GM10248 (cell line): ENCODE results near the gene USP12.
A peak's percentile ranks its signal among the peaks of the same experiment; 100 is the strongest.

Experiments
- CTCF ChIA-PET: fragments of 300-600 bp; sonication (Branson Sonifier 250); formaldehyde crosslinking; extraction: SDS; loops from one replicate; lab custom pipeline; 2021; ENCODE audit warnings: antibody characterized with exemption; lab: Yijun Ruan, JAX
- POLR2A ChIA-PET: fragments of 350-650 bp; sonication (Branson Sonifier 250); formaldehyde crosslinking; extraction: SDS; loops from one replicate; lab custom pipeline; 2020; ENCODE audit warnings: antibody characterized with exemption; lab: Yijun Ruan, JAX
- DNase-seq: peaks from one replicate; pipeline ENCODE4 v3.0.0; 2012; ENCODE audit errors: extremely low spot score
- CTCF ChIP-seq: IDR thresholded peaks from 2 replicates; pipeline ENCODE4 v1.5.1; 2012; ENCODE audit warnings: mild to moderate bottlenecking, low read depth; ENCODE audit errors: extremely low read depth, missing control alignments, control extremely low read depth

The USP12 gene

GRCh38 chr13:27174766-27175455 is 3.3 kb upstream of the USP12 start:
- no peak for TF ChIP-seq CTCF
- ChIA-PET POLR2A (interaction anchor here (1.2 kb wide), 1 partner anchor 27 kb away, joined by 3 read pairs; no protein-coding TSS in a partner anchor), CTCF (interaction anchor here (0.8 to 1.7 kb wide), 8 partner anchors 9 to 120 kb away, joined by 3 to 5 read pairs (median 3); partner anchors contain the start of gene RASL11A)
- no peak for DNase-seq

- TF ChIP-seq CTCF, result no peak
- DNase-seq, result no peak
- ChIA-PET CTCF (interaction anchor here (1.0 to 1.6 kb wide), 5 partner anchors 13 to 190 kb away, joined by 3 to 7 read pairs (median 4); no protein-coding TSS in a partner anchor), POLR2A (no interaction called here)
Observed at GRCh38 chr13:27172495-27172842, 858 bp upstream of the USP12 start.

GRCh38 chr13:27171827-27172494 is 350 bp upstream of the USP12 start:
- peak; percentile 36 for TF ChIP-seq CTCF
- peak; percentile 91 for DNase-seq
- ChIA-PET POLR2A (no interaction called here), CTCF (interaction anchor here (1.0 to 1.6 kb wide), 4 partner anchors 13 to 190 kb away, joined by 3 to 7 read pairs (median 4); no protein-coding TSS in a partner anchor)

- ChIA-PET POLR2A (interaction anchor here (0.9 to 1.3 kb wide), 2 partner anchors 40 to 80 kb away, joined by 3 to 7 read pairs; no protein-coding TSS in a partner anchor), CTCF (interaction anchor here (0.6 to 1.4 kb wide), 5 partner anchors 9 to 101 kb away, joined by 3 to 4 read pairs (median 4); no protein-coding TSS in a partner anchor)
- TF ChIP-seq CTCF, result peak; percentile 7
- DNase-seq, result peak; percentile 22
Observed at GRCh38 chr13:27170516-27171243, 931 bp downstream of the USP12 start.

- DNase-seq, result peak; percentile 51
- ChIA-PET CTCF (interaction anchor here (0.6 to 1.4 kb wide), 5 partner anchors 9 to 101 kb away, joined by 3 to 4 read pairs (median 4); no protein-coding TSS in a partner anchor), POLR2A (interaction anchor here (0.9 to 1.3 kb wide), 2 partner anchors 39 to 81 kb away, joined by 3 to 7 read pairs; no protein-coding TSS in a partner anchor)
- TF ChIP-seq CTCF, result no peak
Observed at GRCh38 chr13:27170221-27170515, 1.4 kb downstream of the USP12 start.

- POLR2A ChIA-PET, result no interaction called here
- CTCF ChIA-PET, result interaction anchor here (1.0 to 1.4 kb wide), 4 partner anchors 12 to 100 kb away, joined by 3 to 4 read pairs (median 3); no protein-coding TSS in a partner anchor
- TF ChIP-seq CTCF, result no peak
- no peak for DNase-seq
Observed at GRCh38 chr13:27168906-27169657, 2.5 kb downstream of the USP12 start.
